ENCODE results near the gene MARCHF5.

DNA sequence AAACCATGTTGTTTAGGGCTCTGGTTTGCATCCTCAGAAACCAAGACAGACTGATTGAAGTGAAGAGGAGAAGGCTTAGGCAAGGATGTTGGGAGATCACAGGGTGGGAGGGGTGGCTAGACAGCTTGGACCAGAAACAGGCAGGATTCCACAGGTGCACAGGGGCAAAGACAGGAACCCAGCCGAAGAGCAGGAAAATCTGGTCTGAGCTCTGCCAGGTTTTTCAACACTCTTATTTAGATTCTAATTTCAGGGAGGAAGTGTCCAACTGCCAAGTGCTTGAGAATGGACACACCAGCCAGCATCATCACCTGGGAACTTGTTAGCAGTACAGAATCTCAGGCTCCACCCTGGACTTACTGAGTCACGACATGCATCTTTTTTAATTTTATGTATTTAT is 93.8 kb downstream of the MARCHF5 start:
- TF ChIP-seq, protein P1, sequence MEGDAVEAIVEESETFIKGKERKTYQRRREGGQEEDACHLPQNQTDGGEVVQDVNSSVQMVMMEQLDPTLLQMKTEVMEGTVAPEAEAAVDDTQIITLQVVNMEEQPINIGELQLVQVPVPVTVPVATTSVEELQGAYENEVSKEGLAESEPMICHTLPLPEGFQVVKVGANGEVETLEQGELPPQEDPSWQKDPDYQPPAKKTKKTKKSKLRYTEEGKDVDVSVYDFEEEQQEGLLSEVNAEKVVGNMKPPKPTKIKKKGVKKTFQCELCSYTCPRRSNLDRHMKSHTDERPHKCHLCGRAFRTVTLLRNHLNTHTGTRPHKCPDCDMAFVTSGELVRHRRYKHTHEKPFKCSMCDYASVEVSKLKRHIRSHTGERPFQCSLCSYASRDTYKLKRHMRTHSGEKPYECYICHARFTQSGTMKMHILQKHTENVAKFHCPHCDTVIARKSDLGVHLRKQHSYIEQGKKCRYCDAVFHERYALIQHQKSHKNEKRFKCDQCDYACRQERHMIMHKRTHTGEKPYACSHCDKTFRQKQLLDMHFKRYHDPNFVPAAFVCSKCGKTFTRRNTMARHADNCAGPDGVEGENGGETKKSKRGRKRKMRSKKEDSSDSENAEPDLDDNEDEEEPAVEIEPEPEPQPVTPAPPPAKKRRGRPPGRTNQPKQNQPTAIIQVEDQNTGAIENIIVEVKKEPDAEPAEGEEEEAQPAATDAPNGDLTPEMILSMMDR (optimal IDR thresholded peaks at IDR 0.05 in 1 of 3, IDR thresholded peaks at IDR 0.05 in 1 of 3, conservative IDR thresholded peaks at IDR 0.05 in 1 of 3; ENCODE audit: extremely low read depth in 1 of 3, insufficient read depth in 2 of 3, low read length in 3 of 3) = no peak
- TF ChIP-seq EZH2 (IDR thresholded peaks at IDR 0.05; ENCODE audit: low read length) = no peak

Data from keratinocyte (primary cell).